Fibroblast of skin of left quadriceps (primary cell): Measurements from ENCODE around the gene ARRB1.
A peak's percentile ranks its signal among the peaks of the same experiment; 100 is the strongest.

Source experiments
- DNase-seq, 2 experiments: peaks; one replicate each; pipeline ENCODE4 v3.0.0-alpha.2; 2013; ENCODE audit warnings: low read depth in 2 of 2

The ARRB1 gene

DNA sequence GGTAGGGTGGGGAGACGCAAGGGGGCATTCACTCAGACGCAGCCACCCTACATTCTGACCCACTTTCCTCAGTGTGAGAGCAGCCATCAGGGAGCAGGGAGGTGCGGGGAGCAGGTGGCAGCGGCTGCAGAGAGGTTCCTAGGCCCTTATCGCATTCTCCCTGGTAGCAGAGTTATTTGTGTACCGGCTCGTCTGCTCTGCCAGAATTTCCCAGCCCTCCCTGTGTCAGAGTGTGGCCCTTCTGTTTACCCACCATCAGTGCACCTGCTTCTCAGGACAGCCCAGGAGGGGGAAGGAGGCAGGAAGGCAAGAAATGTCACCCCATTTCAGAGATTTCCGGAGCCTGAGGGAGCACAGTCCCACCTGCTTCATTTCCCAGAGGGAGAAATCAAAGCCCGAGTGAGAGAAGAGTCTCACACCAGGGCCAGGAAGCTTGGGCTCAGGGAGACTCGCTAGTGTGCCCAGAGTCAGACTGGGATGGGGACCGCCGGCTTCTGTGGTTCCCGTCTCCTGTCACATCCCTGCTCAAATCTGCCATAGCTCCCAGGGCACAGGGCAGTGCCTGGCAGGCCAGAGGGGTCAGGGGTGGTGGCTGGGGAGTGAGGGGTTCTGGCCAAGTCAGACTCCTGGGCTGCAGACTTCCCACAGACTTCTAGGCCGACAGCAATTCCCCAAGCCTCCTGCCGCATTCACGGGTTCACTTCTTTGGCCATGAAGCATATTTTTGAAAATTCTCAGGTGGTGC is 49.7 kb downstream of the ARRB1 start:
- no peak for DNase-seq

- DNase-seq, result no peak
Observed at GRCh38 chr11:75301131-75301530, 50.3 kb downstream of the ARRB1 start.

DNA sequence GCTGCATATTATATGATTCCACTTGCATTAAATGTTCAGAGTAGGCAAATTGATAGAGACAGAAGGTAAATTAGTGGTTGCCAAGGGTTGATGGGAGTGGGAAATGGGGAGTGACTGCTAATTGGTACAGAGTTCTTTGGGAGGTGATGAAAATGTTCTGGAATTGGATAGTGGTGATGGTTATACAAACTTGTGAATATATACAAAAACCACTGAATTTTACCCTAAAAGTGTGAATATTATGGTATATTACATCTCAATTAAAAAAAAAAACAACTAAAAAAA is 52.5 kb downstream of the ARRB1 start:
- no peak for DNase-seq

DNA sequence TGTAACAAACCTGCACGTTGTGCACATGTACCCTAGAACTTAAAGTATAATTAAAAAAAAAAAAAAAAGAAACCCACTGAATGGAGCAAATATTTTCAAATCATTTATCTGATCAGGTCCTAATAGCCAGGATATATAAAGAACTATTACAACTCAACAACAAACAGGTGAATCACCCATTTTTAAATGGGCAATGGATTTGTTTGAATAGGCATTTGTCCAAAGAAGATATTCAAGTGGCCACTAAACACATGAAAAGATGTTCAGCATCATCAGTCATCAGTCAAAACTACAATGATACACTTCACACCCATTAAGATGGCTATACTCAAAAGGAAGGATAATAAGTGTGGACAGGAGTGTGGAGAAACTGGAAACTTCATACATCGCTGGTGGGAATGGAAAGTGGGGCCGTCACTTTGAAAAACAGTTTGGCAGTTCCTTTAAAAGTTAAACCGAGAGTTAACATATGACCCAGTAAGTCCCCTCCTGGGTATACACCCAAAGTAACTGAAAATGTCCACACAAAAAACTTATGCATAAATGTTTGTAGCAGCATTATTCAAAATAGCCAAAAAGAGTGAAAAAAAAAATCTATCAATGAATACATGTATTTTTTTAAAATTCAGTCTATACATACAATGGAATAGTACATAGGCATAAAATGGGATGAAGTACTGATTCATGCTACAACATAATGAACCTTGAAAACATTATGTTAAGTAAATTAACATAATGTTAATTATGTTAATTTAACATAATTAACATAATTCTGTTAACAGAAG is 53.1 kb downstream of the ARRB1 start:
- DNase-seq, result no peak

DNA sequence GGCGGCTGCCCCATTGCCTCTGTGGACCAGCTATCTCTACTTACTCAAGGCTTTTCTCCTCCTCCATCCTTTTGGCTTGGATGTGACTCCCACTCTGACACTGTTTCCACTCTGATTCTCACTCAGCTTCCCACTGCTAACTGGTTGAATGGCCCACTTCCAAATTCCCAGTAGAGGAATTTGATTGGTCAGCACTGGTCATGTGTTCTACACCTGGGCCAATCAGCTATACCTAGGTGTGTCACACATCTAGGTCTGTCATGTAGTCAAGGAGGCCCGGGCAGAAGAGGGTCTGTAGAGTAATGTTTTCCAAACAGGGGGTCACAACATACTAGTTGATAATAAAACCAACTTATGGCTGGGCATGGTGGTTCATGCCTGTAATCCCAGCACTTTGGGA is 57.6 kb downstream of the ARRB1 start:
- no peak for DNase-seq

DNA sequence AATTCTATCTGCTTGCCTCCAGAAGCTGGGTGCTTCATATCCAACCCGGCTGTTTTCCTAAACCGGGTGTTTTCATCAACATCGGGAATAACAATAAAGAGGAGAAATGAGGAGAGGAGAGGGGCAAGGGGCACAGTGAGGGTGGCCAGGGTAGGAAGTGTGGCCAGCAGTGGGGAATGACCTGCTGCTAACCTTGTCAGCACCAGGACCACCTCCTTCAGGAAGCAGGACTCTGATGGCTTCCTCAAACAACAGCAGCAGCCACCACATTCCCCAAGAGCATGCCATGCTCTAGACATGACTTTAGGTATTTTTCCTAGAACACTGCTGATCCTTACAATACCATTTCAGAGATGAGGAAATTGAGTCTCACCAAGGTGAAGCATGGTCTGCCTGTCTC is 58.5 kb downstream of the ARRB1 start:
- no peak for DNase-seq

DNA sequence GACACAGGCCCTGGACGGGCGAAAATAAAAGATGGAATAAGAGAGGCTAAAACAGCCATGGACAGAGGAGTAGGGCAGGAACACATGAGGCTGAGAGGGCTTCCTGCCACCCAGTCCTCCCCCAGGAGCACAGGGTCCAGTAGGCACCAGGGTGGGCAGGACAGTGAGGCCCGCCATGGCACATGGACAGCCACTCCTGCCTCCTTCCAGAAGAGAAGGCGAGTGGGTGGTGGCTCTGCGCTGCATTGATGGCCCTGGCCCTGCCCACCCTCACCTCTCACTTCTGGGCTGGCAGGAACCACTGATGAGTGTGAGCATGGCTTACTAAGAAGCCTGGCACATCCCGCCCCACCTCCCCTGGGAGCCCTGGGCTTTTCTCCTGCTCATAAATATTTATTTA is 59.7 kb downstream of the ARRB1 start:
- no peak for DNase-seq

GRCh38 chr11:75289919-75290318 is 61.5 kb downstream of the ARRB1 start:
- no peak for DNase-seq

DNA sequence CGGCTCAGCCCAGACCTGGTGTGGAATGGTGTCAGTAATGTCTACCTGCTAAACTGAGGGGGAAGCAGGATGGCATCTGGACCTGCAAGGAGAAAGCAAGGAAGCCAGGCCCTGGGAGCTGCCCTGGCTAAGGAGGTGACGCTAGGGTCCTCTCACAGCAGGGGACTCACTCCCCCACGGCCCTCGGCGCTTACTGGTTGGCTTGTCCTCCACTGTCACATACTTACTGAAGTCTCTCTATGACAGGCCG is 62.0 kb downstream of the ARRB1 start:
- DNase-seq, result no peak

DNA sequence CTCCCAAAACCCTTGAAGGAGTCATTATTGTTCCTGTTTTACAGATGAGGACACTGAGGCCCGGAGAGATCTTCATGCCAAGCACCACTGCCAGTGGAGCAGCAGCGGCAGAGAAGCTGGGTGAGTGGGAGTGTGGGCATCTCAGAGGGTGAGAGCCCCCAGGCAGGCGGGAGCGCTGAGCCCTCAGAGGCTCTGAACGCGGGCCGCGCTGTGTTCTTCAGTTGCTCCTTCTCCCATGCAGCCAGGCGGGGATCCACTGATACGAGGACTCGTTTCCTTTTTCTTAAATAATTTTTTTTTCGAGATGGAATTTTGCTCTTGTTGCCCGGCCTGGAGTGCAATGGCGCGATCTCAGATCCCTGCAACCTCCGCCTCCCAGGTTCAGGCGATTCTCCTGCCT is 63.9 kb downstream of the ARRB1 start:
- DNase-seq, result no peak

DNA sequence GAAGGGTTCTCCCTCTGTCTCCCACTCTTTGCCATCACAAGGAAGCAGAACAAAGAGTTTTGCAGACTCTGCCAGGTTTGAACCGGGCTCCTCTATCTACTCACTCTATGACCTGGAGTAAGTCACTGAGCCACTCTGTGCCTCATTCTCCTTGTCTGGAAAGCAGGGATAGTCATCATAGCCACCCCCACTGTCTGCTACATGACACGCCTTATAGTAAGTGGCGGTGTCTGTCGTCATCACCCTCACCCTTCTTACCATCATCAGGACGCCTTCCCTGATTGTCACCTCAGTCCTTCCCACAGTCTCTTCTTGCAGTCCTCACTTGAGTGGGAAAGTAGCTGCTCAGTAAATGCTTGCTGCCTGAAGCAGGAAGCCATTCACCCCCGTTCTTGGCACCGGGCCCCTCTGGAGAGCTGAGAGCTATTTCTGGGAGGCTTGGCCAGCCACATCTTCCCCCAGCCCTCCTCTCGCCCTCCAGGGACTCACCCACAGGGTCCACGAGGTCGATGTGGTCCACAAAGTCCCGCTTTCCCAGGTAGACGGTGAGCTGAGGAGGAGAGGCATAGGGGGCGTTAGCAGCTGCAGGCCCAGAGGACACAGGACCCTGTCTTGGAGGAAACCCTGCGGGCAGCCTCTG is 64.5 kb downstream of the ARRB1 start:
- DNase-seq, result no peak

GRCh38 chr11:75285776-75286360 is 65.6 kb downstream of the ARRB1 start:
- no peak for DNase-seq

GRCh38 chr11:75283391-75283931 is 68.0 kb downstream of the ARRB1 start:
- DNase-seq, result no peak

GRCh38 chr11:75281469-75282095 is 69.9 kb downstream of the ARRB1 start:
- no peak for DNase-seq

DNA sequence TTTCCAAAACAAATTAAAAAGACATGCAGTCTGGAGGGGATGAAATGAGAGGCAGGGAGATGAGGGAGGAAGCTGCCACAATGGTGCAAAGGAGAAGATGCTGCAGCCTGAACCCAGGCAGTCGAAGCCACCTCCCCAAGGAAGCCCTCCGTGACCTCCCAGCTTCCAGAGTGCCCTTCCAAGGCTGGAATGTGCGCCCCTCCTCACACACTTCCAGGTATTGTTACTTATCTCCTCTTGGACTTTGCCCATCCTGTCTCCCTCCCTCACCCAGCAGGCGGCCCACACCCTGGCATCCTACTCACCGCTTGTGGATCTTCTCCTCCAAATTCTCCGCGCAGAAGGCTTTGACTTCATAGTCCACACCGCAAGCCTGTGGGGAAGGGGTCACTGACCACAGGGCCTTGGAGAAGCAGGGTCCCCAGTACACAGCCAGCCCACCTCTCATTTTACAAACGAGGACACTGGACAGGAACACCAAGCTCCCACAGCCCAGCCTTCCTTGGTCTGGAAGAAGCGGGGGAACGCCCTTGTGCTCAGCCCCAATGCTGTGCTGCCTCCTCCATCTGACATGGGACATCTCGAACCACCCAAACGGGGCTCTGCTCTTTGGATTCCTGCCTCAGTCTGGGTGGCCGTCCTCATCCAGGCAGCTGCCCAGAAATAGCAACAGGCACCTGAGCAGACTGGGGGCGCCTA is 70.5 kb downstream of the ARRB1 start:
- DNase-seq, result no peak

DNA sequence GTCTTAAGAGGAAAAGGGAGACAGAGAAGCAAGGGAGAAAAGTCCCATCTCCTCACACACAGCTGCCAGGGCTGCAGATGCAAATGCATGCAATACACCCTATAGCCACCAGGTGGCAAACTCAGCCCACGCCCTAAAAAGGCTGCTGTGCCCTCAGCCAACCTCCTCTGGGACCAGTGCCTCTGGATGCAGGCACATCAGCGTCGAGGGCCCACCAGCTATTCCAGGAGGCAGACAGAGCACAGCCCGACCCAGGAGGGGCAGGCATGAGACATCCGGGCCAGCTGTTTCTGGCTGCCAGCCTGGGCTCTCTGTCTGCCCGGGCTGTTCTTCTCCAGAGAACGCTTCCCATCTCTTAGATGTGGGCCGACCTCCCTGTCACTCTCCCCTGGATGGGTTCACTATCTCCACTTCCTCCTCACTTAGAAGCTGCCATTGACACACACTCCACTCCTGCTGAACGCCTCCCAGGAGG is 71.2 kb downstream of the ARRB1 start:
- peak; percentile 36 to 41 for DNase-seq

DNA sequence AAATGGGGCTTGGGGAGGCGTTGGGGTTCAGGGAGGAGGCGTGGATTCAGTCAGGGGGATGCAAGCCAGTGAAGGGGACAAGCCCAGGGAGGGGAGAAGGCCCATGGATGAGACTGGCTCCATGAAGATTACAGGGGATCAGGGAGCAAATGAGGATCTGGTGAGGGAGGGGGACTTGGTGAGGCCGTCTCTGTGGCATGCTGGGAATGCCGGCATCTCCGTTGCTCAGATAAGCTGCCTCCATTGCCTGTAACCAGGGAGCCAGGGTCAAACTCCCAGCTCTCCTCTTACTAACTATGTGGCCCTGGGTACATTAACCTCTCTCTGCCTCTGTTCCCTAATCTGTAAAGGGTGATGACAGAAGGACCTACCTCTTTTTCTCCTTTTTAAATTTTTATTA is 72.2 kb downstream of the ARRB1 start:
- DNase-seq, result no peak

DNA sequence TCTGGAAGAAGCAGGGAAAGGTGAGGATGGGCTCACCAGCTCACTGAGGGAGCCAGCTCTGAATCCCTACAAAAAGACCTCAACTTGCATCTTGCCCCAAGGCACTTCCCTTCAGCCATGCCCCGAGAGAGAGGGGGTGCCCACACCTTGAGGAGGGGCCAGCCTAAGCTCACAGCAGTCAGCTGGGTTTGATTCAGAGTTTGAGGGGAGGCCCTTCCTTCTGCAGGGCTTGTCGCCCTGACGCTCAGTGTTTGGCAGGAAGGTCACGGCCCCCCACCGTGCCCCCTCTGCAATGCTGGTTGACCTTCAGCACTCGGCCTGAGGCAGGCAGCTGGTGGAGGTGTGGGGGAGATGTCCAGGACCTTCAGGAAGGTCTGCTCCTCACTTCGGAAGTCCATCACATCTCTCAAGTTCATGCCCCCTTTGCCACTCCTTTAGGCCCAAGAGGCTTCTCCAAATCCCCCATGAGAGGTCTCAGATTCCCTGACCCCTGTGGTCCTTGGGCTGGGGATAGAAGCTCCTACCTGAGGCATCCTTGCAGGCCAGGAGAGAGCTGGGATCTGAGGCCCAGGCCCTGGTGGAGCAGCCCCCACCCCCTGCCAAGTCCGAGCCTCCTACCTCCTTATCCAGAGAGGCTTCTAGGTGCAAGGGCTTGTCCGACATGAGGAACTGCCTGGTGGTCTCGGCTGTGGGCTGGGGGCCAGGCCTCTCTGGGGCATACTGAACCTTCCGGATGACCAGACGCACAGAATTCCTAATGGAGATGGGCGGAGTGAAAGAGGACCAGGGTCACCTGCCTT is 73.3 kb downstream of the ARRB1 start:
- DNase-seq, result no peak

DNA sequence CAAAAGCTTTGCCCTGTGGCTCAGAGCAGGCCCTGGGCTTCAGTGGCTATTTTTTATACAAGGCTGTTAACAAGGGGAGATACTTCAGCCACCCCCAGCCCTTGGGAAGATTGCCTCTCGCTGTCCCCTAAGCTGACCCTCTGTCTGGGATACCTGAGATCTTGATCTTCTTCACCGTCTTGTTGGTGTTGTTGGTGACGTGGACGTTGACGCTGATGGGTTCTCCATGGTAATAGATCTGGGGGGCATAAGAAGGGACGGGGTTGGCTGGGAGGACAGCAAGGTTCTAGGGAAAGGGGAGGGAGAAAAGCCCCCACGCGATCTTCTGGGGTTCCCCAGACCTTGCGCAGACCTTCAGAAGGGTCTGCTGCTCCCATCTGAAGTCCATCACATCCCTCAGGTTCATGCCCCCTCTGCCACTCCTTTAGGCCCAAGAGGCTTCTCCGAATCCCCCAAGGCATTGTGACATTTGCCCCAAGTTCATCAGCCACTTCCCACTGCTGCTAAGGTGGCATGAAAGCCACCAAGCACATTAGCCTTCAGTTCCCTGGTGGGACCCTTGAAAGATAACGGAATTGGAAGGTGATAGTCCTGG is 74.2 kb downstream of the ARRB1 start:
- no peak for DNase-seq

- no peak for DNase-seq
Observed at GRCh38 chr11:75276686-75277085, 74.8 kb downstream of the ARRB1 start.
